Activated T-cell treated with anti-CD3 and anti-CD28 coated beads for 4 hours (primary cell): ENCODE data around the gene MBP.

Source experiments
- DNase-seq: peaks from one replicate; pipeline ENCODE4 v3.0.0-alpha.2; 2020

The MBP gene

GRCh38 chr18:77151033-77151771 is 18.6 kb upstream of the MBP start:
- DNase-seq: no peak

- no peak for DNase-seq
Measured at GRCh38 chr18:77150588-77150987, 18.0 kb upstream of the MBP start.

- DNase-seq: no peak
Measured at GRCh38 chr18:77148289-77148688, 15.7 kb upstream of the MBP start.

- DNase-seq: no peak
Measured at GRCh38 chr18:77147418-77147852, 14.9 kb upstream of the MBP start.

- DNase-seq: no peak
Measured at GRCh38 chr18:77146249-77147080, 13.9 kb upstream of the MBP start.

GRCh38 chr18:77145364-77145901 is 12.8 kb upstream of the MBP start:
- DNase-seq: no peak

- DNase-seq: no peak
Measured at GRCh38 chr18:77144451-77145118, 12.0 kb upstream of the MBP start.

GRCh38 chr18:77144046-77144445 is 11.5 kb upstream of the MBP start:
- DNase-seq: no peak

GRCh38 chr18:77143196-77143595 is 10.6 kb upstream of the MBP start:
- no peak for DNase-seq

GRCh38 chr18:77141401-77142118 is 9.0 kb upstream of the MBP start:
- DNase-seq: no peak

GRCh38 chr18:77140439-77141109 is 8.0 kb upstream of the MBP start:
- DNase-seq: no peak

- DNase-seq: no peak
Measured at GRCh38 chr18:77140030-77140429, 7.4 kb upstream of the MBP start.

GRCh38 chr18:77139619-77140018 is 7.0 kb upstream of the MBP start:
- no peak for DNase-seq

GRCh38 chr18:77138270-77138669 is 5.7 kb upstream of the MBP start:
- no peak for DNase-seq

GRCh38 chr18:77137851-77138250 is 5.3 kb upstream of the MBP start:
- DNase-seq: no peak

GRCh38 chr18:77136871-77137665 is 4.5 kb upstream of the MBP start:
- DNase-seq: no peak

GRCh38 chr18:77136076-77136718 is 3.6 kb upstream of the MBP start:
- no peak for DNase-seq

- DNase-seq: no peak
Measured at GRCh38 chr18:77135339-77136075, 2.9 kb upstream of the MBP start.

GRCh38 chr18:77134611-77135010 is 2.0 kb upstream of the MBP start:
- no peak for DNase-seq
